ENCODE results near the gene IL20RA.
"Not testable (repeated sequence)": the region's sequence is repeated elsewhere in the genome, so short reads cannot be mapped to it uniquely, and the experiment has no call there.

The IL20RA gene

GRCh38 chr6:136963259-136963658 is 81.5 kb downstream of the IL20RA start:
- Histone ChIP-seq H3K4me3 (ENCODE audit: insufficient read depth, low read depth, low read length) (no peak overlapping the region), H3K36me3 (ENCODE audit: control insufficient read depth, insufficient read depth, low read length) (no peaks in the 10 kb centered on the region), H3K9me3 (ENCODE audit: control insufficient read depth, low read length) (no peaks in the 10 kb centered on the region), H3K27me3 (ENCODE audit: control insufficient read depth, insufficient read depth, low read length, poor library complexity, severe bottlenecking) (no peaks in the 10 kb centered on the region), H3K4me1 (ENCODE audit: control insufficient read depth, insufficient read depth, low read length) (peaks cover 4% of the 10 kb centered on the region), H3K27ac (ENCODE audit: insufficient read depth, low read depth, low read length, poor library complexity, severe bottlenecking) (no peak overlapping the region)
- 81 to 91% methylated on average over 2 of the region's 2 CpGs for WGBS, 2 experiments

DNA sequence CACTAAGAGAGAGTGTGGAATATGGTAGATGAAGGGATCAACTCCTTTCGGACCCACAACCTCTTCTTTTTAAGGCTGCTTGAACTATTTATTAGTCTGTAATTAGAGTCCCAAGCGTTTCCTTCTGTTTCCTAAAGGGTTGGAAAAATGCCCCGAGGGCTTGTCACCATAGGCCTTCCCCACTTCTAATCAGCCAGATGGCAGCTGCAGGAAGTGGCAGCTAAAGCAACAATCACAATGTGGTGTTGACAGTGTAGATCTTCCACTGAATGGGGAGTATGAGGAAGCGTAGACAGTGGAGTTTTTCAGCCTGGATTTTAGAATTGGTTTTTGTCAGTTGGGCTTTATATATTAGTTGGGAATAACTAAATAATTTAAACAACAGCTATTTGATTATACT is 82.1 kb downstream of the IL20RA start:
- Histone ChIP-seq H3K4me3 (ENCODE audit: insufficient read depth, low read depth, low read length) (no peak overlapping the region), H3K36me3 (ENCODE audit: control insufficient read depth, insufficient read depth, low read length) (no peaks in the 10 kb centered on the region), H3K9me3 (ENCODE audit: control insufficient read depth, low read length) (no peaks in the 10 kb centered on the region), H3K4me1 (ENCODE audit: control insufficient read depth, insufficient read depth, low read length) (peaks cover 4% of the 10 kb centered on the region), H3K27me3 (ENCODE audit: control insufficient read depth, insufficient read depth, low read length, poor library complexity, severe bottlenecking) (no peaks in the 10 kb centered on the region), H3K27ac (ENCODE audit: insufficient read depth, low read depth, low read length, poor library complexity, severe bottlenecking) (no peak overlapping the region)
- WGBS, 2 experiments = 31 to 45% methylated on average over 4 of the region's 4 CpGs

DNA sequence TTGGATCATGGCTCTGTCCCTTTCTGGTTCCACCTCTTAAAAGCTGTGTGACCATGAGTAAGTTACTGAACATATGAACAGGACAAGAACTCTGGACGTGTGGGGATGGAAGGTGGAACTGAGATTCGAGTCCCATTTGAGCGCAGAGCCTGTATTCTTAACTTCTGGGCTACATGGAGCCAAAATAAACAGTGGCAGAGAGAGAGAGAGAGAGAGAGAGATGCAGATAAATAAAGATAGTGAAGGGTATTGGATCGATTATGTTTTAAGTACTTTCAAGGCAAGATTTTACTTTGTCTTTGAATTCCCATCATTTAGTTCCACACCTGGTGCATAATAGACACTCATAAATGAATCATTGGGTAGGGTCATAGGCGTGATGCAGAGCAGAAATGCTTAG is 82.9 kb downstream of the IL20RA start:
- 93% methylated on average over 4 to 5 of the region's 5 CpGs for WGBS, 2 experiments
- no peaks in the 10 kb centered on the region for H3K27me3 ChIP-seq (ENCODE audit: control insufficient read depth, insufficient read depth, low read length, poor library complexity, severe bottlenecking)

GRCh38 chr6:136960781-136961180 is 84.0 kb downstream of the IL20RA start:
- no peak overlapping the region for H3K27ac ChIP-seq (ENCODE audit: insufficient read depth, low read depth, low read length, poor library complexity, severe bottlenecking)
- no peak overlapping the region for H3K4me3 ChIP-seq (ENCODE audit: insufficient read depth, low read depth, low read length)
- WGBS, 2 experiments = 95 to 96% methylated on average over 2 of the region's 3 CpGs
- no peaks in the 10 kb centered on the region for H3K36me3 ChIP-seq (ENCODE audit: control insufficient read depth, insufficient read depth, low read length)
- H3K9me3 ChIP-seq (ENCODE audit: control insufficient read depth, low read length) = no peaks in the 10 kb centered on the region
- H3K4me1 ChIP-seq (ENCODE audit: control insufficient read depth, insufficient read depth, low read length) = peaks cover 4% of the 10 kb centered on the region
- H3K27me3 ChIP-seq (ENCODE audit: control insufficient read depth, insufficient read depth, low read length, poor library complexity, severe bottlenecking) = no peaks in the 10 kb centered on the region

More for the DNA sequence above, 82.9 kb downstream of the IL20RA start:
- Histone ChIP-seq H3K36me3 (ENCODE audit: control insufficient read depth, insufficient read depth, low read length) (no peaks in the 10 kb centered on the region), H3K9me3 (ENCODE audit: control insufficient read depth, low read length) (no peaks in the 10 kb centered on the region), H3K4me1 (ENCODE audit: control insufficient read depth, insufficient read depth, low read length) (peaks cover 4% of the 10 kb centered on the region), H3K4me3 (ENCODE audit: insufficient read depth, low read depth, low read length) (no peak overlapping the region), H3K27ac (ENCODE audit: insufficient read depth, low read depth, low read length, poor library complexity, severe bottlenecking) (no peak overlapping the region)

DNA sequence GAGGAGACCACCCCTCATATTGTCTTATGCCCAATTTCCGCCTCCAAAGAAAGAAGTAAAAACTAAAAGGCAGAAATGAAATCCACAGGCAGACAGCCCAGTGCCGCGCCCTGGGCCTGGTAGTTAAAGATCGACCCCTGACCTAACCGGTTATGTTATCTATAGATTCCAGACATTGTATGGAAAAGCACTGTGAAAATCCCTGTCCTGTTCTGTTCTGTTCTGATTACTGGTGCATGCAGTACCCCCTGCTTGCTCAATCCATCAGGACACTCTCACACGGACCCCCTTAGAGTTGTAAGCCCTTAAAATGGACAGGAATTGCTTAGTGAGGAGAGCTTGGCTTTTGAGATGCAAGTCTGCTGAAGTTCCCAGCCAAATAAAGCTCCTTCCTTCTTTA is 84.8 kb downstream of the IL20RA start:
- H3K9me3 ChIP-seq (ENCODE audit: control insufficient read depth, low read length); H3K27me3 ChIP-seq (ENCODE audit: control insufficient read depth, insufficient read depth, low read length, poor library complexity, severe bottlenecking); H3K36me3 ChIP-seq (ENCODE audit: control insufficient read depth, insufficient read depth, low read length); H3K4me1 ChIP-seq (ENCODE audit: control insufficient read depth, insufficient read depth, low read length); H3K27ac ChIP-seq (ENCODE audit: insufficient read depth, low read depth, low read length, poor library complexity, severe bottlenecking); H3K4me3 ChIP-seq (ENCODE audit: insufficient read depth, low read depth, low read length): not testable (repeated sequence)
- 87 to 88% methylated on average over 6 of the region's 6 CpGs for WGBS, 2 experiments

GRCh38 chr6:136959471-136959891 is 85.3 kb downstream of the IL20RA start:
- H3K36me3 ChIP-seq (ENCODE audit: control insufficient read depth, insufficient read depth, low read length) = no peaks in the 10 kb centered on the region
- H3K27ac ChIP-seq (ENCODE audit: insufficient read depth, low read depth, low read length, poor library complexity, severe bottlenecking) = no peak overlapping the region
- peaks cover 4% of the 10 kb centered on the region for H3K4me1 ChIP-seq (ENCODE audit: control insufficient read depth, insufficient read depth, low read length)
- 70% methylated on average over 14 of the region's 14 CpGs for WGBS, 2 experiments
- H3K27me3 ChIP-seq (ENCODE audit: control insufficient read depth, insufficient read depth, low read length, poor library complexity, severe bottlenecking) = no peaks in the 10 kb centered on the region
- no peaks in the 10 kb centered on the region for H3K9me3 ChIP-seq (ENCODE audit: control insufficient read depth, low read length)
- no peak overlapping the region for H3K4me3 ChIP-seq (ENCODE audit: insufficient read depth, low read depth, low read length)

DNA sequence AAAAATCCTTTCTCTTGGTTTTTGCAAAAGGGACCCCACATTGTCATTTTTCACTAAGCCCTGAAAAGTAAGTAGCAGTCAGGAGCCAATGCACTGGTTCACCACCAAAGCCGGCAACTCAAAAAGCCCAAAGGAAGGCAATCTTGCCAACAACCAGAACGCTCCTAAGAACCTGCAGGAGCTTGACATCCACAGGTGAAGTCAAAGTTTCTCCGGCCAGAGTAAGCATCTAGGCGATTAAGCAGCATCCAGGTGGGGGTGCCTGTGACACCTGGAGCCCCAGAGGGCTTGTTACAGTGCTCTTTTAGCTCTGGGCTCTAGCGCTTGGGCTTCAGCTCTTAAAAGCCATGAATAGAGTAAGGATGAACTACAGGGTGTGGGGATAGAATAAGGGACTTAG is 86.6 kb downstream of the IL20RA start:
- Histone ChIP-seq H3K27ac (ENCODE audit: insufficient read depth, low read depth, low read length, poor library complexity, severe bottlenecking) (no peak overlapping the region), H3K4me3 (ENCODE audit: insufficient read depth, low read depth, low read length) (no peak overlapping the region), H3K4me1 (ENCODE audit: control insufficient read depth, insufficient read depth, low read length) (peaks cover 4% of the 10 kb centered on the region), H3K9me3 (ENCODE audit: control insufficient read depth, low read length) (no peaks in the 10 kb centered on the region), H3K36me3 (ENCODE audit: control insufficient read depth, insufficient read depth, low read length) (no peaks in the 10 kb centered on the region), H3K27me3 (ENCODE audit: control insufficient read depth, insufficient read depth, low read length, poor library complexity, severe bottlenecking) (no peaks in the 10 kb centered on the region)
- WGBS, 2 experiments = 79 to 83% methylated on average over 5 of the region's 5 CpGs

DNA sequence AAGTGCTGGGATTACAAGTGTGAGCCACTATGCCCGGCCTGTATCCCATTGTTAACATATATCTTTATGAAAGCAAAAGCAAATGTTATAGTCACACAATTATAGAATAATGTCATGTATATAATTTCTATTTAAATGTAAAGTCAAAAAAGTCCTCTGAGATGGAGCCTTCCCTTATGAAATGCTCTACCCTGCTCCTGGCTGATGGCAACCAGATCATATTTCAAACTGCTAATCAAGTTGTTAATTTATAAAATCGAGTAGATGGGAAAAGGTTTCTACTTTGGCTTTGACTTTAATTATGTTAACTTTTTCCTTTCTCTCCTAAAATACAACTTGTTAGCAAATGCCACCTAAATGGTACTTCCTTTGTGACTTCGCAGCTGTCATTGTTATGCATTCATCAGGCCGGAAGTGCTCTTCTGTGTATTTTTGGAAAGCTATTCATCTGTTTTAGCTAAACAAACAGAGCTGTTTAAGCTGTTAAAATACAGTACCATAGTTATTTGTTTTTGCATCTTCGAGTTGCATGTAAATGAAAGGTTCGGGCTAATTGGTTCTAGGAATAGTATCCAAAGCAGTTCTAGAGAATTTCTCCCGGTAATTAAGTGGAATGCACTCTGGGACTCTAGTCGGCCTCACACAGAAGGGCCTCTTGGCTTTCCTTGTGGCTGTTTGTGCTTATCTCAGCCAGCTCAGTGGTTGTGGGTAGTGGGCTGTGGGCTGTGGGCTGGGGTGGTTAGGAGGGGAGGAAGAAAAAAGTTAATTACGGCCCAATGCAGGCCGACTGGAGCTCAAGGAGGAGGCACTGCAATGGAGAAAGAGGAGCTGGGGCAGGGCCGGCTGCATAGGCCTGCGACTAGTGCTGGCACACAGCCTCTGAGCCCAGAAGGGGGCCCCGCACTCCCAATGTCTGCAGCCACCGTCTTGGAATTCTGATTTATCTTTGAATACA is 87.9 kb downstream of the IL20RA start:
- H3K4me3 ChIP-seq (ENCODE audit: insufficient read depth, low read depth, low read length) = no peak overlapping the region
- H3K27ac ChIP-seq (ENCODE audit: insufficient read depth, low read depth, low read length, poor library complexity, severe bottlenecking) = no peak overlapping the region
- WGBS, 2 experiments = 27 to 31% methylated on average over 12 to 13 of the region's 14 CpGs
- H3K9me3 ChIP-seq (ENCODE audit: control insufficient read depth, low read length) = no peaks in the 10 kb centered on the region
- H3K27me3 ChIP-seq (ENCODE audit: control insufficient read depth, insufficient read depth, low read length, poor library complexity, severe bottlenecking) = no peaks in the 10 kb centered on the region
- no peaks in the 10 kb centered on the region for H3K36me3 ChIP-seq (ENCODE audit: control insufficient read depth, insufficient read depth, low read length)
- peaks cover 4% of the 10 kb centered on the region for H3K4me1 ChIP-seq (ENCODE audit: control insufficient read depth, insufficient read depth, low read length)

DNA sequence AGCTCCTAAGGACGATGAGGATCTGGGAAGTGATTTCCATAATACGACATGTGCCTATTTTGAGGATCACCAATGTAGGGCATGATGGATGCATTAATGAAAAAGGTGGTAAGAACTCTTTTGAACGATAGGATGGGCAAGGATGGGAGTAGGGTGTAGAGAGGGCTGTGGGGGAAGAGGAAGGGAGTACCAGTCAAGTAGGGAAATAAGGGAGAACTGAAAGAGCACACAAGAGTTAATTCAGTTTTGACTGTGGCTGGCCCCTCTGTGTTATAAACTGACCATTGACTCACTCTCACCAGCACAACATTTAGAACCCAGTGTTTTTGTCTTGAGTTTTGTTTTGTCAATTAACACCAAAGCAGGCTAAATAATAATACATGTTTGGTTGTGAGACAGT is 89.6 kb downstream of the IL20RA start:
- Histone ChIP-seq H3K36me3 (ENCODE audit: control insufficient read depth, insufficient read depth, low read length) (no peaks in the 10 kb centered on the region), H3K27ac (ENCODE audit: insufficient read depth, low read depth, low read length, poor library complexity, severe bottlenecking) (no peak overlapping the region), H3K4me3 (ENCODE audit: insufficient read depth, low read depth, low read length) (no peak overlapping the region), H3K9me3 (ENCODE audit: control insufficient read depth, low read length) (no peaks in the 10 kb centered on the region), H3K4me1 (ENCODE audit: control insufficient read depth, insufficient read depth, low read length) (peaks cover 4% of the 10 kb centered on the region), H3K27me3 (ENCODE audit: control insufficient read depth, insufficient read depth, low read length, poor library complexity, severe bottlenecking) (no peaks in the 10 kb centered on the region)
- 86% methylated on average over 3 of the region's 3 CpGs for WGBS, 2 experiments

DNA sequence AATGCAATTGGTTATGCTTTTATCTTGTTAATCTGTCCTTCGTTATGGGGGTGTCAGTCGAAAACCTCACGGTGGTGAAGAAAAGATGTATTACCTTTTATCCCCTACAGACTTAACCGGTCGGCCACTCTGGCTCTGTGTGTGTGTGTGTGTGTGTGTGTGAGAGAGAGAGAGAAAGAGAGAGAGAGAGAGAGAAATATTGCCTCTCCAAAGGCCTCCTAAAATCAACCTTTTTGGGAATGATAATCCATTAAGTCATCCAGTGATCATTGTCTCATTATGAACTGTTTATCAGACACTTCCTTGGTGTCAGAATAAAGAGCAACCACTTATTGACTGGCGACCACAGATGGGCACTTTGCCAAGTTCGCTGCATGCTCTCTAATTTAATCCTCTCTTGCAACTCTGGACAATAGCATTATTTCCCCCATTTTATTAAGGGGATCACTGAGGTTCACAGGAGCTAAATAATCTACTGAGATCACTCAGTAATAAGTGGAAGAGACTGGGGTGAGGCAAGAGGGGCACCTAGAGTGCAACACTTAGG is 92.0 kb downstream of the IL20RA start:
- Histone ChIP-seq H3K9me3 (ENCODE audit: control insufficient read depth, low read length) (no peaks in the 10 kb centered on the region), H3K4me3 (ENCODE audit: insufficient read depth, low read depth, low read length) (no peak overlapping the region), H3K4me1 (ENCODE audit: control insufficient read depth, insufficient read depth, low read length) (no peaks in the 10 kb centered on the region), H3K27me3 (ENCODE audit: control insufficient read depth, insufficient read depth, low read length, poor library complexity, severe bottlenecking) (no peaks in the 10 kb centered on the region), H3K36me3 (ENCODE audit: control insufficient read depth, insufficient read depth, low read length) (no peaks in the 10 kb centered on the region), H3K27ac (ENCODE audit: insufficient read depth, low read depth, low read length, poor library complexity, severe bottlenecking) (no peak overlapping the region)
- 80 to 82% methylated on average over 5 to 7 of the region's 7 CpGs for whole genome bisulfite sequencing, 2 experiments

Data from ectodermal cell (in vitro differentiated cells).